ENCODE measurements around the gene PPHLN1.

Gene PPHLN1, protein sequence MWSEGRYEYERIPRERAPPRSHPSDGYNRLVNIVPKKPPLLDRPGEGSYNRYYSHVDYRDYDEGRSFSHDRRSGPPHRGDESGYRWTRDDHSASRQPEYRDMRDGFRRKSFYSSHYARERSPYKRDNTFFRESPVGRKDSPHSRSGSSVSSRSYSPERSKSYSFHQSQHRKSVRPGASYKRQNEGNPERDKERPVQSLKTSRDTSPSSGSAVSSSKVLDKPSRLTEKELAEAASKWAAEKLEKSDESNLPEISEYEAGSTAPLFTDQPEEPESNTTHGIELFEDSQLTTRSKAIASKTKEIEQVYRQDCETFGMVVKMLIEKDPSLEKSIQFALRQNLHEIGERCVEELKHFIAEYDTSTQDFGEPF

DNA sequence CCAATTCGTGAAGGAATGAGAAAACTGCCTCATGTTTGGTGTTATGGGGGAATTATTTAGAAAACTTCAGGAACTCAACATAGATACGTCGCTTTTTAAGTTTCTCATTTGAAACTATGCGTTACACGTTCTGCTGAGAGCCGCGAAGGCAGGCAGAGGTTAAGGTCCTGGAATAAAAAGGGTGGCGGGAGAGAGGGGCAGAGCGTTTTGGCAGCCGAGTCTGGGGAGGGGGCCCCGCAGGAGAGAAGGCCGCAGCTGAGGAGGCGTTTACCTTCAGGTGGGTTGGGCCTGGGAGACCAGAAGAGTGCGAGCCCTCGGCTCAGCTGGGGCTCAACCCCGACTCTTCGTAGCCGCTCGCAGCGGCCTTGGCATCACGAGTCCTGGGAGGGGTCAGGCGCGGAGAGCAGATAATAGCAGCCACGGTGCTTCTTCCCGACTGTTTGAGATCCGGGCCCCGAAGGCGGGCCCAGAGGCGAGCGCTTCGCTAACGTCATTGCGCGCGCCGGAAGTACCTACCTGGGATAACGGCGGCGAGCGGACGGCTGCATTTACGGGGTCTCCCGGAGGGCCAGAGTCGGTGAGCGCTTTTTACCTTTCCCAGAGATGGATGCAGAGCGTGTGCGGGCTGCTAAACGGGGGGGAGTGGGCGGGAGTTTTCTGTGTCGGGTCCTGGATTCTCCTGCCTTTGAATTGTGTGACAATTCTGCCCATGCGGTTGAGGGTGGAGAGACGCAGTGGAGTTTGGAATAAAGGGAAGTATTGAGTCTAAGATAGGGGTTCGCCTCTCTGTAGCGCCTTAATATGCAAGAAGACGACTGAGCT, at the start of gene PPHLN1, which contains the start of gene ZCRB1:
PPHLN1 (plus strand) TSS at position 515 of the 822 bp plus-strand sequence. CDS start 9,736 bp downstream, outside the sequence.
ZCRB1 (minus strand) TSS at position 442 of the 822 bp plus-strand sequence. CDS start 1,992 bp downstream, outside the sequence.
- DNase-seq: peak in 50 of 51 donors; percentile 15 to 84 (median 70)

DNA sequence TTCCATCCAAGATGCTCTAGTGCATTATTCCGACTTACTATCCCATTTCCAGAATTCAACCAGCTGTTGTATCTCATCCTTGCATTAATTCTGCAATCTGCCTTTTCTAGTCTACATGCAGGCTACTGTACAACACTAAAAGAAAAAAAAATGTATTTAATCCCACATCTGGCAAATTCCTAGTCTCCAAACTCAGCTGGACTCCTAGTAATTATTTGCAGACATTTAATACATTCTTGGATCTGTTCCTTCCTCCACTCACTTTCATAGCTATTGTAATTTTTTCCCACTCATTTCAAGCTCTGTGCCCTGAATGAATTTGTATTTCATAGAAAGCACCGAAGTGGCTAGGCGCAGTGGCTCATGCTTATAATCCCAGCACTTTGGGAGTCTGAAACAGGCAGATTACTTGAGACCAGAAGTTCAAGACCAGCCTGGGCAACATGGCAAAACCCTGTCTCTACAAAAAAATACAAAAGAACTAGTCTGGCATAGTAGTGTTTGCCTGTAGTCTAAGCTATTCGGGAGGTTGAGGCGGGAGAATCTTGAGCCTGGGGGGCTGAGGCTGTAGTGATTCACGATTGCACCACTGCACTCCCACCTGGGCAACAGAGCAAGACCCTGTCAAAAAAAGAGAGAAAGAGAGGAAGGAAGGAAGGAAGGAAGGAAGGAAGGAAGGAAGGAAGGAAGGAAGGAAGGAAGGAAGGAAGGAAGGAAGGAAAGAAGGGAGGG, 48.4 kb upstream of the PPHLN1 start:
- DNase-seq: no peak

DNA sequence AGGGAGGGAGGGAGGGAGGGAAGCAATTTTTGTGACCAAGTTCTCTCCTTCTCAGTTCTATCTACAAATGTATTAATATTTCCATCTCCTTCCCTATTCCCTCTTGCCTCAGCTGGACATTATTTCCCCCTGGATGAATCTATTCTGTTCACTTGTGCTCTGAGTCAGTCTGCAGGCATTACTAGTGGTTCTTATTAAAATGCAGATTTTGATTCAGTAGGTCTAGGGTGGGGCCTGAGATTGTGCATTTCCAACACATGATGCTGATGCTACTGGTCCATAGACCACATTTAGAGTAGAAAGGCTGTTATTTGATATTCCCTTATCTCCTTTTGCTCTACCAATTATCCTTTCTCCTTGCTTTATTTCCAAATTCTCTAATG, 47.8 kb upstream of the PPHLN1 start:
- no peak for DNase-seq

DNA sequence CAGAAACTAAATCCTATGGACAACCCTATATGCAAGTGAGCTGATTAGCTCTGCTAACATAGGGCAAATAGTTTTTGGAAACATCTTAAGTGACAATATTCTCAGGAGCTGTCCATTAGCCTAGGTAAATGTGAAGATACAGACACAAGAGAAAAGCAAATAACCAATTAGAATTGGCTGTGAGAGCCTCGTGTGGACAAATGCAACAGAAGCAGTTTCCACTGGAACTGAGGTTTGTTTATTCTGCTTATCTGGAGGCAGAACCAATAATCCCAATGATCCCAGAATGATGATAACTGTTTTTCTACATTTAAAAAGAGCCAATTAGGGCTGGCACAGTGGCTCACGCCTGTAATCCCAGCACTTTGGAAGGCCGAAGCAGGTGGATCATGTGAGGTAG, 44.7 kb upstream of the PPHLN1 start:
- DNase-seq: no peak

DNA sequence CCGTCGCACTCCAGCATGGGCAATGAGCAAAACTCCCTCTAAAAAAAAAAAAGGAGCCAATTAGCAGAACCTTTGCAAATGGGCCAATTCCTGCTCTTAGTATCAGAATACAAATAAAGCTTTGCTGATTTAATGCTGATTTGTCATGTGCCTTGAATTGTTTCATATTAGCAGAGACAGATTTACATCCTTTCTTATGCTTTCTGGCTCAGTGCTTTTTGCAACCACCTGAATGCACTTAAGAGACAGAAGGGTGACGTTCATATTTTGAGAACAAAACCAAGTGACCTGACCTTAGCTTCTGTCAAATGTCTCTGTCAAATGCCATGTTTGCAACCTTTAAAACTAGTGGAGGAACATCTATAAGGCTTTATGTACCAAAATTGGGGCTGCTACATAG, 44.1 kb upstream of the PPHLN1 start:
- no peak for DNase-seq

DNA sequence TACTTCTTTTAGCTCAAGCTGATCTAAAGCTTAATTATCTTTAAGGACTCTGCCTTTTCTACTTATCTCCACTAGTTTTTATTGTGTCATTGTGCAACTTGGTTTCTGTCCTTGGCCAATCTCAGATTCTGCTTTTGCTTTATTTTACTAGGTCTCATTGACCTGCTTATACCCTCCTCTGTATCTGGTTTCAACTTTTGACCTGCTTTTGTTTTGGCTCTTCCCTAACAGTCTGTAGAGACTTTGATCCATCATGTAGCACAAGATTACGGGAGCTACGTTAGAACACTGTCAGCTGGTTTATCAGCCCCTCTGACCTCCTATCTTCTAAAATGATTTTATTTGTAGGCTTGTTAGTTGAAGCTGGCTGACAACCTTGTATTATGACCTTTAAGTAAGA, 43.7 kb upstream of the PPHLN1 start:
- no peak for DNase-seq

DNA sequence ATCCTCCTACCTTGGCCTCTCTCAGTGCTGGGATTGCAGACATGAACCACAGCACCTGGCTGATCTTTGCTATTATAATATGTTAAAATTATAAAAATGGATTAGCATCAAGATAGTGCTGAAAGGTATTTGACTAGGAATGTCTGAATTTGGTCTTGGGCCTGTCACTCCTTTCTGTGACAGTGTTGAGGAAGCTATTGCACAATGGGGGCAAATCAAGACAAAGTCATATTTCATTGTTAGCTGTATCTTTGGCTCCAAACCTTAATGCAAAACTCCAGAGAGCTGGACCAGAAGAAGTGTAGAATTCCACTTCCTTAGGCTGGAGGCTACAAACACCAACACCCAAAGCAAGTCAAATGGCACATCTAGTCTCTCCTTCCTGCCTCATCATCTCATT, 42.2 kb upstream of the PPHLN1 start:
- DNase-seq: no peak

DNA sequence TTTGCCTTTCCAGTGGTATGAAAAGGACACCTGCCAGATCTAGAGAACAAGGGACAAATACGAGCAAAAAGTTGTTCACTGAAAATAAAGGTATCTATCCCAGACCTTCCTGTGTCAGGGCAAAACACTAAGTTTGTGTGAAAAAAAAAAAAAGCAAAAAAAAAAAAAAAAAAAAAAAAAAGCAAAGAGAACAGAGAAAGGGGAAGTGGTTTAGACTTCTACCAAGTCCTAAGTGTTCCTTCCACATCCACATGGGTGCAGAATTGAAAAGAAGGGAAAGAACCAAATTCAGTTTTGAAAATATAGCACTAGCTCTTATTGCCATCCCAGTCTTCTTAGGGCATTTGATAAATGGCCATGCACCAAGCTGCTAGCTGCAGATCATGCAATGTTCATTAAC, 41.8 kb upstream of the PPHLN1 start:
- DNase-seq: no peak

DNA sequence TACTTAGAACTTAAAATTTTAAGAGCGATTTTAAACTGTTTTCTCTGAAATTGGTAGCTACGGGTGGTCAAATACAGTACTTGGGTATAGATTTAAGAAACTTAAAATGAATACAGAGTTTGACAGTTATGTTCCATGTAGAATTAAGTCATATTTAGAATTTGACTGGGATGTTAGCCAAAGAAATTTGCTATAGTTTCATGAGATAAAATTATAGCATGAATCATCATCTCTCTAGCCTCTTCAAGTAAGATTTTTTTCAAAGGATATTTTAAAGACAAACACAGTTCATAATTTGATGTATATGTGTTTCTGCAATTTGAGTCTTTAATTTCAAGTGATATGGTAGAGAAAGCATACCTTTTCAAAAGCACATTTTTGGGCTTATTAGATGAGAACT, 41.1 kb upstream of the PPHLN1 start:
- no peak for DNase-seq

DNA sequence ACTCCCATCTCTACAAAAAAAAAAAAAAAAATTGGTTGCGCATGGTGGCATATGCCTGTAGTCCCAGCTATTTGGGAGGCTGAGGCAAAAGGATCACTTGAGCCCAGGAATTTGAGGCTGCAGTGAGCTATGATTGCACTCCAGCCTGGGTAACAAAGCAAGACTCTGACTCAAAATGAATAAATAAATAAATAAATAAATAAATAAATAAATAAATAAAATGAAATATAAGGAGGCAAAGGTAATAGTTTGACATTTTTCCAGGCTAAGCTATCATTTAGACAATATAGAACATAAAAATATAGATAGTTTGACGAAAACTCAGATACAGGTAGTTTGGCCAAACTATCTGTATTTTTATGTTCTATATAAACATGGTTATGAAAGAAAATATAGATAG, 40.5 kb upstream of the PPHLN1 start:
- no peak for DNase-seq

DNA sequence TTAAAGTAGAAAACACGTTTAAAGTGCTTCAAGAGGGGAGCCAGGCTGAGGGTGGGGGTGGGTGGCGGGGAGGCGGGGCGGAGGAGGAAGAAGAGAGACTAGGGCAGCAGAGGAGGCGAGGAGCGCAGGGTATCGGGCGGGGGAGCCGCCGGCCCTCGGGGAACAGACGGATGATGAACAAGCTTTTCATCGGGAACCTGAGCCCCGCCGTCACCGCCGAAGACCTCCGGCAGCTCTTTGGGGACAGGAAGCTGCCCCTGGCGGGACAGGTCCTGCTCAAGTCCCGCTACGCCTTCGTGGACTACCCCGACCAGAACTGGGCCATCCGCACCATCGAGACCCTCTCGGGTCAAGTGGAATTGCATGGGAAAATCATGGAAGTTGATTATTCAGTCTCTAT, 39.2 kb upstream of the PPHLN1 start:
- DNase-seq: no peak

DNA sequence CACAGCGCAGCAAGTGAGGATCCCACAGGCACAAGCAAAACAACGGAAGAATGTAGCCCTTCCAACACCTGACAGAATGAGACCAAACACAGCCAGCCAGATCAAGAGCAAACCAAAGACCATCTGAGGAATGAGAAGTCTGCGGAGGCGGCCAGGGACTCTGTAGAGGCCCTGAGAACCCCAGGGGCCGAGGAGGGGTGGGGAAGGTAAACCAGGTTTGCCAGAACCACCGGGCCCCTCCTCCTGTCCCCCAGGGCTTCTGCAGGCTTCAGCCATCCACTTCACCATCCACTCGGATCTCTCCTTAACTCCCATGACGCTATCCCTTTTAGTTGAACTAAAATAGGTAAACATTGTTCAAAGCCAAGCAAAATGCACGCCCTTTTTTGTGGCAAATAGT, 37.4 kb upstream of the PPHLN1 start:
- DNase-seq: no peak

DNA sequence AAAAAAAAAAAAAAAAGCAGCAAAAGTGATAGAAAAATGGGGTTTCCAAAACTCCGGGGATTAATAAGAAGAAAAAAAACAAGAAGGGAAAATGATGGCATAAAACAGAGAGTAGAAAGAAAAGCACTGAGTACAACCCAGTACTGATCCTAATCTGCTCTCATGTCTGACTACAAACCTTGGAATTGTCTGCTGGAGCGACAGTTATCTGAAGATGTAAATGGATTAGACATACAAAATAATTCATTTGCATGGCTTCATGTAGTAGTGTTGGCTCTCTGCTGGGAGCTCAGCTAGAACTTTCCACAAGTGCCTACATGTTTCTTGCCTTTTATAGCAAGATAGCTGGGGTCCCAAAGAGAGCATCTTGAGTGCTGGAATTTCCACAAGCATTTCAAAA, 34.3 kb upstream of the PPHLN1 start:
- DNase-seq: no peak

DNA sequence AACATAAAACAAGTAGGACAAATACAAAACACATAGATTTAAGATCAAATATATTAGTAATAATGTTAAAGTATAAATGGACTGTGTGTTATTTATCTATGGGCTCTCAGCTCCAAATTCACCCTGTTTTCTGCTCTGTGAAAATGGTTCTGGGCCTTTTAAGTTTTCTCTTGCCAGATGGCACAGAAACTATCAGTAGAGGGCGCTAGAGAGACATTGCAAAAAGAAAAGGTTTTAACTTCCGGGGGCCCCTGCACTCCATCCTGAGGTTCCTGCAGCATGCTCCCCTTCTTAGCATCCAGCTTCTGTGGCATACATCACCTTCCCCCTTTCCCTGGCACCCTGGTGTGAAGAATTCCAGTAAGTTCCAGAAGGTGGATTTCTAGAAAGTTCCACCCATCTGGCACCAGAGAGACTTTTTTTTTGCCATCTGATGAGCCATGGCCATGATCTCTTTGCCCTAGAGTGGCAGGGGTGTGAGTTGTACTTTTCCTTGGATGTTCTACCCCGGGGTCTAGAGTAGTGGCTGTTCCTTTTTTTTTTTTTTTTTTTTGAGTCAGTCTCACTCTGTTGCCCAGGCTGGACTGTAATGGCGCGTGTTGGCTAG, 29.4 kb upstream of the PPHLN1 start:
- no peak for DNase-seq

DNA sequence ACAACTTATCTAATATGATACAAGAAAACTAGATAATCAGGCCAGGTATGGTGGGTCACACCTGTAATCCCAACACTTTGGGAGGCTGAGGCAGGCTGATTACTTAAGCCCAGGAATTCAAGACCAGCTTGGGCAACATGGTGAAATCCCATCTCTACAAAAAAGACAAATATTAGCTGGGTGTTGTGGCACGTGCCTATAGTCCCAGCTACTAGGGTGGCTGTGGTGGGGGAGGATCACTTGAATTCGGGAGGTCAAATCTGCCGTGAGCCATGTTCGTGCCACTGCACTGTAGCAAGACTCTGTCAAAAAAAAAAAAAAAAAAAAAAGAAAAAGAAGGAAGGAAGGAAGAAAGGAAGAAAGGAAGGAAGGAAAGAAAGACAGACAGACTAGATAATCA, 27.1 kb upstream of the PPHLN1 start:
- no peak for DNase-seq

DNA sequence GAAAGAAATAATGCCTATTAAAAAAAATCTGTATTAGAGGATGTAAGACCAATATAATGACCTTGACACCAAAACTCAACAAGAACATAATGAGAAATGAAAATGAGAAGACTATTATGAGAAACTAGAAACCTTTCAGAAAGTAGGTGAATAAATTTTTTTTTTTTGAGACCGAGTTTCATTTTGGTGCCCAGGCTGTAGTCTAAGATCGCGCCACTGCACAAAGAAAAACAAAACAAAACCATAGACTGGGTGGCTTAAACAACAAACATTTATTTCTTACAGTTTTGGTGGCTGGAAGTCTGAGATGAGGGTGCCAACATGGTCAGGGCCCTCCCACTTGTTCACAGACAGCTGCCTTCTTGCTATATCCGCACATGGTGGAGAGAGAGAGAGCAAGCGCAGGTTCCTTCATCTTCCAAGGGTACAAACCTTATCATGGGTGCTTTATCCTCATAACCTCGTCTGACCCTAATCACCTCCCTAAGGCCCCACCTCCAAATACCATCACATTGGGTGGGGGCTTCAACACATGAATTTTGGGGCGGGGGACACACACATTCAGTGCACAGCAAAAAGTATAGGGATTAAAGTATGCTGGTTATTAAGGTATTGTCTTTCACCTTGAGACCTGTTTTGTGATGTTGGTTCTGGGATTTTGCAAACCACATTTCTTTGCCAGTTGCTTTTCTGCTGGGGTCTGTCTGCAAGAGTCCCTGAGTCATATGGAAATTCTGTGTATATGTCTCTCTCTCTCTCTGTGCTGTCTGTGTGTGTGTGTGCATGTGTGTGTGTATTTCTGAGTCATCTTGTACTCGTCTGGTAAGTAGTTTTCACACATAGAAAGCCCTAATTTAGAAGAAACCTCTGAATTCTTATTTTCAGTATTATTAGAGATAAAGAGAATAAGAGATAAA, 26.3 kb upstream of the PPHLN1 start:
- DNase-seq: peak in 1 of 51 donors; percentile 7

DNA sequence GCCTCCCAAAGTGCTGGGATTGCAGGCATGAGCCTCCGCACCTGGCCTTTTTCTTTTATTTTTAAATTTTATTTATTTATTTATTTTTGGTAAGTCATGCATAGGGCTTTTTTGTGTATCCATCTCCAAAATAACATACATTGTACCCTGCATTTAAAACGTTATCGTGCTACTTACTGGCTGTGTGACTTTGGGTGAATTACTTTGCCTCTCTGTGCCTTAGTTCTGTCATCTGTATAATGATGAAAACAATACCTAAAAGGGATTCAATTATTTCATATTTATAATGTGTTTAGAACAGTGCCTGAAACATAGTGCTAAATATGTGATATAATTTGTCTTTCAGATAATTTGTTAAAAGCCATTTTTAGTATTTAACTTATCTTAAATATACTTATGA, 19.7 kb upstream of the PPHLN1 start:
- no peak for DNase-seq

DNA sequence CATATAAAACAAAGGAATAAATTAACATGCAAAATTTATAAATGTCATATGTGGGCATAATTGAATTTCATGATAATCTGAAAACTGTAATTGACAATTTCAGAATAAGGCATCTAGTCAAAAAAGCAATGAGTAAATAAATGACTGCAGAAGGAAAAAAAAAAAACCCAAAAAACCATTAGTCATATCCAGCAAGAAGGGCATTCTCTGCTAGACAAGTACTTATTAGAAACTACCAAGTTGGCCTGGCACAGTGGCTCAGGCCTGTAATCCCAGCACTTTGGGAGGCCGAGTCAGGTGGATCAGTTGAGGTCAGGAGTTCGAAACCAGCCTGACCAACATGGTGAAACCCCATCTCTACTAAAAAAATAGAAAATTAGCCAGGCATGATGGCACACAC, 17.6 kb upstream of the PPHLN1 start:
- DNase-seq: no peak

DNA sequence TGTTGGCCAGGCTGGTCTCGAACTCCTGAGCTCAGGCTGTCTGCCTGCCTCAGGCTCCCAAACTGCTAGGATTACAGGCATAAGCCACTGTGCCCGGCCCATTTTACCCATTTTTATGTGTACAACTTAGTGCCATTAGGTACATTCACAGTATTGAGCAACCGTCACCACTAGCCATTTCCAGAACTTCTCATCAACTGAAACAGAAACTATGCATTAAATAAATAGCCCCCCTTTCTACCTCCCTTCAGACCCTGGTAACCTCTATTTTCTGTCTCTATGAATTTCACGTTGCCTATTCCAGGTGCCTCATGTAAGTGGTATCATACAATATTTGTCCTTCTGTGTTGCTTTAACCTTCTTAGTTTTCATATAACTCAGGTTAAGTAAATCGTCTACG, 16.0 kb upstream of the PPHLN1 start:
- no peak for DNase-seq

DNA sequence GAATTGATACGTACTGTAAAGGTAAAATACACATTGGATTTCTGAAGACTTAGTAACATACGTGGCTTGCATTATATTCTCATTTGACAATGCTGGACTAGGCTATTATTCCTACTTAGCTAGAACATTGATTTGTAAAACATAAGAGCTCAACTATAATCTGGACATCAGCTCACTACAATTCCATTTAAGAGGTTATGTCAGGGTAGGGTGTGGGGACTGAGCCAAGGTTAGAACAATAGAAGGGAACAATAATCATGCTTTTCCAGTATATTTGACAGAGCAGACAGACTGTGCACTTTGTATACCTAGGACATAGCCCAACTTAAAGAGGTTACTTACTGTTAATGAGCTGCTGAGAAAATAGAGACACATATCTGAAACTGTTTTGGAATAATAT, 10.9 kb upstream of the PPHLN1 start:
- no peak for DNase-seq

DNA sequence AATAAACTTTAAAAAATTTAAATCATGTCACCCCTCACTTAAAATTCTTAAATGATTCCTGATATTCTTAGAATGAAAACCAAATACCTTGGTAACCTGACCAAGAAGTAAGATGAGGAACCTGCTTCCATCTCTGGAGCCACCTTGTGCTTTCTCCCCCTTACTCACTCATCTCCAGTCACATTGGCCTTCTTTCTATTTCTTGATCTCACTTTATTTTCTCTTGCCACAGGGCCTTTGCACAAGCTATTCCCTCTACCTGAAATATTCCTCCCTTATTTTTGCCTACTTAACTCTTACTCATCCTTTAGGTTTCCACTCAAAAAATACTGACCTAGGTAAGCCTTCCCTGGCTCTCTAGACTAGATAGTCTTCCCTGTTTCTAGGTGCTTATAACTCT, 5.2 kb upstream of the PPHLN1 start:
- DNase-seq: no peak

All from hypothalamus (tissue), 51 donors.